Measurements from ENCODE around the gene PEPD.

The PEPD gene

GRCh38 chr19:33375837-33376159, 145.8 kb downstream of the PEPD start:
- Histone ChIP-seq H3K36me3 (ENCODE audit: insufficient read depth, low read length) (peaks cover 21% of the 10 kb centered on the region), H3K9me3 (ENCODE audit: low read length) (no peaks in the 10 kb centered on the region), H3K4me2 (ENCODE audit: low read length) (peak overlapping the region; percentile 95), H3K9ac (ENCODE audit: low read length) (no peak overlapping the region; the same call in 1 of the 2 replicates), H3K4me1 (ENCODE audit: insufficient read depth, low read length, severe bottlenecking) (peaks cover 38% of the 10 kb centered on the region), H3K79me2 (ENCODE audit: insufficient read depth, low read length) (peaks cover 61% of the 10 kb centered on the region), H3F3A (ENCODE audit: insufficient read depth, low read length) (no peaks in the 10 kb centered on the region), H4K20me1 (ENCODE audit: insufficient read depth, low read length) (peaks cover 3% of the 10 kb centered on the region), H2AFZ (ENCODE audit: low read length) (no peak overlapping the region), H3K9me2 (ENCODE audit: low read depth, low read length) (no peaks in the 10 kb centered on the region), H3K27me3 (ENCODE audit: insufficient read depth, low read length) (no peaks in the 10 kb centered on the region), H3K27ac (ENCODE audit: low read depth, low read length, poor library complexity, severe bottlenecking) (no peak overlapping the region), H3K4me3 (ENCODE audit: low read depth, low read length, poor library complexity, severe bottlenecking) (peak overlapping the region; percentile 8)
- TF ChIP-seq CTCF (IDR thresholded peaks at IDR 0.05; ENCODE audit: low read length) (no peak), EZH2 (IDR thresholded peaks at IDR 0.05; ENCODE audit: borderline replicate concordance, low read length) (no peak)

GRCh38 chr19:33375156-33375836, 146.3 kb downstream of the PEPD start:
- H3K36me3 ChIP-seq (ENCODE audit: insufficient read depth, low read length) = peaks cover 16% of the 10 kb centered on the region
- H3K9me3 ChIP-seq (ENCODE audit: low read length) = no peaks in the 10 kb centered on the region
- peaks cover 56% of the 10 kb centered on the region for H3K79me2 ChIP-seq (ENCODE audit: insufficient read depth, low read length)
- H3K9me2 ChIP-seq (ENCODE audit: low read depth, low read length) = no peaks in the 10 kb centered on the region
- peak overlapping the region; percentile 89 for H3K9ac ChIP-seq (ENCODE audit: low read length)
- H4K20me1 ChIP-seq (ENCODE audit: insufficient read depth, low read length) = peaks cover 3% of the 10 kb centered on the region
- peak overlapping the region; percentile 92 for H3K4me3 ChIP-seq (ENCODE audit: low read depth, low read length, poor library complexity, severe bottlenecking)
- peaks cover 38% of the 10 kb centered on the region for H3K4me1 ChIP-seq (ENCODE audit: insufficient read depth, low read length, severe bottlenecking)
- H3K27ac ChIP-seq (ENCODE audit: low read depth, low read length, poor library complexity, severe bottlenecking) = no peak overlapping the region
- TF ChIP-seq CTCF (IDR thresholded peaks at IDR 0.05; ENCODE audit: low read length) (no peak), EZH2 (IDR thresholded peaks at IDR 0.05; ENCODE audit: borderline replicate concordance, low read length) (no peak)
- no peaks in the 10 kb centered on the region for H3K27me3 ChIP-seq (ENCODE audit: insufficient read depth, low read length)
- H2AFZ ChIP-seq (ENCODE audit: low read length) = no peak overlapping the region
- no peaks in the 10 kb centered on the region for H3F3A ChIP-seq (ENCODE audit: insufficient read depth, low read length)
- peak overlapping the region; percentile 95 for H3K4me2 ChIP-seq (ENCODE audit: low read length)

GRCh38 chr19:33374236-33374714, 147.3 kb downstream of the PEPD start:
- peak overlapping the region; percentile 95 for H3K4me2 ChIP-seq (ENCODE audit: low read length)
- TF ChIP-seq CTCF (IDR thresholded peaks at IDR 0.05; ENCODE audit: low read length) = no peak
- no peak for TF ChIP-seq EZH2 (IDR thresholded peaks at IDR 0.05; ENCODE audit: borderline replicate concordance, low read length)
- no peak overlapping the region for H3K27ac ChIP-seq (ENCODE audit: low read depth, low read length, poor library complexity, severe bottlenecking)
- H3K36me3 ChIP-seq (ENCODE audit: insufficient read depth, low read length) = peaks cover 5% of the 10 kb centered on the region
- no peaks in the 10 kb centered on the region for H3F3A ChIP-seq (ENCODE audit: insufficient read depth, low read length)
- peaks cover 49% of the 10 kb centered on the region for H3K79me2 ChIP-seq (ENCODE audit: insufficient read depth, low read length)
- no peak overlapping the region for H2AFZ ChIP-seq (ENCODE audit: low read length)
- H3K9me3 ChIP-seq (ENCODE audit: low read length) = no peaks in the 10 kb centered on the region
- H3K9ac ChIP-seq (ENCODE audit: low read length) = peak overlapping the region; percentile 89
- no peaks in the 10 kb centered on the region for H3K27me3 ChIP-seq (ENCODE audit: insufficient read depth, low read length)
- peaks cover 38% of the 10 kb centered on the region for H3K4me1 ChIP-seq (ENCODE audit: insufficient read depth, low read length, severe bottlenecking)
- no peaks in the 10 kb centered on the region for H3K9me2 ChIP-seq (ENCODE audit: low read depth, low read length)
- H3K4me3 ChIP-seq (ENCODE audit: low read depth, low read length, poor library complexity, severe bottlenecking) = peak overlapping the region; percentile 92
- no peaks in the 10 kb centered on the region; the same call in 1 of the 2 replicates for H4K20me1 ChIP-seq (ENCODE audit: insufficient read depth, low read length)

Data from OCI-LY1 (cell line).